Vagina (tissue), 2 donors: ENCODE measurements around the gene SLC2A11. TPM values are rescaled to one million over a fixed set of nuclear protein-coding genes. Genes with fewer than 3 reads are reported as not detected.
"Not testable (repeated sequence)": the region's sequence is repeated elsewhere in the genome, so short reads cannot be mapped to it uniquely, and the experiment has no call there.

Experiments used
- DNase-seq, 2 donors: peaks; one replicate each; pipeline ENCODE4 v3.0.0-alpha.2; 2017; ENCODE audit errors: extremely low spot score in 2 of 2
- H3K27ac ChIP-seq: fragments of 200-600 bp; sonication (generic); one replicate; pipeline ENCODE4 v1.5.1; 2019
- H3K27me3 ChIP-seq: fragments of 200-600 bp; sonication (generic); one replicate; pipeline ENCODE4 v1.5.1; 2019
- H3K36me3 ChIP-seq, 2 donors: fragments of 200-600 bp; sonication (generic); one replicate each; pipeline ENCODE4 v1.5.1; 2017 to 2019
- H3K4me1 ChIP-seq: fragments of 200-600 bp; sonication (generic); one replicate; pipeline ENCODE4 v1.5.1; 2019
- H3K4me3 ChIP-seq, 2 donors: fragments of 200-600 bp; sonication (generic); 1 replicate in 1 of 2; 2 replicates in 1 of 2; pipeline ENCODE4 v1.5.1; 2016 to 2019
- H3K9me3 ChIP-seq: fragments of 200-600 bp; sonication (generic); one replicate; pipeline ENCODE4 v1.5.1; 2019
- CTCF ChIP-seq, 3 experiments: fragments of 450-650 bp in 2 of 3; fragments of 200-600 bp in 1 of 3; sonication (generic) in 1 of 3; IDR thresholded peaks; one replicate each; pipeline ENCODE4 v1.5.1; 2017 to 2019; ENCODE audit warnings: antibody characterized with exemption in 3 of 3, mild to moderate bottlenecking in 2 of 3, moderate library complexity in 2 of 3
- POLR2A ChIP-seq, 2 donors: fragments of 450-650 bp; IDR thresholded peaks; one replicate each; pipeline ENCODE4 v1.6.1; 2017; ENCODE audit warnings: antibody characterized with exemption in 2 of 2, mild to moderate bottlenecking in 2 of 2, moderate library complexity in 2 of 2
- POLR2AphosphoS5 ChIP-seq, 2 donors: sonication (generic); formaldehyde crosslinking; IDR thresholded peaks; one replicate each; pipeline ENCODE4 v1.9.0; 2017; ENCODE audit warnings: antibody characterized with exemption in 2 of 2, mild to moderate bottlenecking in 2 of 2, low read depth in 1 of 2; ENCODE audit not compliant: insufficient read depth in 1 of 2
- intact Hi-C: fragments of 100-400 bp; cut with DNase I; formaldehyde crosslinking; loops from one replicate; pipeline ENCODE4 v1.15.1; 2023
- total RNA-seq: library from RNA; depleted of rRNA; stranded (reverse); fragments of >200 nt; gene quantifications from one replicate; pipeline ENCODE4 v1.2.3, GENCODE V29; 2016

The SLC2A11 gene
- total RNA-seq, 1 donor from 2014 or later = 4.9 TPM

- no peaks in the 10 kb centered on the region for H3K27me3 ChIP-seq
- intact Hi-C loops = no loop called here
These were observed 39.6 kb downstream of the SLC2A11 start for GRCh38 chr22:23897320-23897719.

DNA sequence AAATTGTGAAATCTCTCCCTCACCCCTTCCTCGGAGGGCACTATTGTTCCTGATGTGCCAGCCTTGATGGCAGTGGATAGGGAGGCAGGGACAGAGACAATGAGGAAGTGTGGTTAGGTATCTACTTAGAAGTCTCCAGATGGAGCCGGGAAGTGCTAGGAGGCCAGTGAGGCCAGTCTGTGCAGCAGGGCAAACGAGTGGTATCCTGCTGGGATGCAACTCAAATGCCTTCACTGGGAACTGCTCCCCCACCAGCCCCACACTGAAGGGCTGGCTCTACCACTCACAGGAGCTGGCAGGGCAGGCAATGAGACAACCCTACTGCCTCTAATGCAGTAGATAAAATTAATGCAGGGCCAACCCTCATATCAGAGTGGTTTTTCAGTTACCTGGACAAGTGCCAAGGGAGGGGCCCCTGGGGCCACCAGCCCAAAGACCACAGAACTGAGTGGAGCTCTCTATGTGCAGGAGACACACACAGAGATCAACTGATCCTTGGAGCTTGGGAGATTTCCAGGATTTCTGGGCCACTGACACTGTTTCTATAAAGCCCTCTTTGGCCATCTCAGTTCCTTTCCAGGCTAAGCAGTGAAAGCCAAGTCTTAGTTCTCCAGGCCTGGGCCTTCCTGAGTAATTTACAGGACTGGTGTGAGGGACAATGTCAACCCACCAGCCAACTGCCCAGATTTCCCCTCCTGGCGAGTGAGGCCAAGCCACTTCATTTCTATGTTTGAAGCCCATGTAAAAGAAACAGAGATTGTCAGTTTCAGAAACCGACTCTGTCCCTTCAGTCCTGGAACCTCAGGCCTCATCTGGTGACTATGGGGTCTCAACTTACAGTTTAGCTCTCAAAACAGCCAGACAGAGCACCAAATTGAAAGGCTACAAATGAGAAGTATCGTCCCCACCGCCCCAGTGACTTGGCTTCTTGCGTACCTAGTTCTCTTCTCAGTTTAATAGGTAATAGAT is 40.6 kb downstream of the SLC2A11 start:
- Histone ChIP-seq H3K4me1 (peaks cover 27% of the 10 kb centered on the region), H3K36me3 (peaks cover 0 to 21% of the 10 kb centered on the region in 2 donors), H3K4me3 (no peak overlapping the region), H3K9me3 (no peaks in the 10 kb centered on the region), H3K27me3 (no peaks in the 10 kb centered on the region), H3K27ac (no peak overlapping the region)
- intact Hi-C loops = no loop called here
- DNase-seq = no peak
- TF ChIP-seq POLR2A (IDR thresholded peaks at IDR 0.05) = no peak
- no peak for TF ChIP-seq CTCF (IDR thresholded peaks at IDR 0.05)
- TF ChIP-seq POLR2AphosphoS5 (IDR thresholded peaks at IDR 0.05; ENCODE audit: insufficient read depth in 1 of 2, low read depth in 1 of 2) = no peak

More at GRCh38 chr22:23897320-23897719, 39.6 kb downstream of the SLC2A11 start:
- H3K27ac ChIP-seq = no peak overlapping the region
- H3K4me1 ChIP-seq = peaks cover 31% of the 10 kb centered on the region
- H3K4me3 ChIP-seq = no peak overlapping the region
- no peaks in the 10 kb centered on the region for H3K9me3 ChIP-seq
- no peak for DNase-seq
- TF ChIP-seq POLR2AphosphoS5 (IDR thresholded peaks at IDR 0.05; ENCODE audit: insufficient read depth in 1 of 2, low read depth in 1 of 2) = no peak
- no peak for TF ChIP-seq CTCF (IDR thresholded peaks at IDR 0.05)
- TF ChIP-seq POLR2A (IDR thresholded peaks at IDR 0.05) = no peak
- H3K36me3 ChIP-seq = peaks cover 0 to 21% of the 10 kb centered on the region in 2 donors

DNA sequence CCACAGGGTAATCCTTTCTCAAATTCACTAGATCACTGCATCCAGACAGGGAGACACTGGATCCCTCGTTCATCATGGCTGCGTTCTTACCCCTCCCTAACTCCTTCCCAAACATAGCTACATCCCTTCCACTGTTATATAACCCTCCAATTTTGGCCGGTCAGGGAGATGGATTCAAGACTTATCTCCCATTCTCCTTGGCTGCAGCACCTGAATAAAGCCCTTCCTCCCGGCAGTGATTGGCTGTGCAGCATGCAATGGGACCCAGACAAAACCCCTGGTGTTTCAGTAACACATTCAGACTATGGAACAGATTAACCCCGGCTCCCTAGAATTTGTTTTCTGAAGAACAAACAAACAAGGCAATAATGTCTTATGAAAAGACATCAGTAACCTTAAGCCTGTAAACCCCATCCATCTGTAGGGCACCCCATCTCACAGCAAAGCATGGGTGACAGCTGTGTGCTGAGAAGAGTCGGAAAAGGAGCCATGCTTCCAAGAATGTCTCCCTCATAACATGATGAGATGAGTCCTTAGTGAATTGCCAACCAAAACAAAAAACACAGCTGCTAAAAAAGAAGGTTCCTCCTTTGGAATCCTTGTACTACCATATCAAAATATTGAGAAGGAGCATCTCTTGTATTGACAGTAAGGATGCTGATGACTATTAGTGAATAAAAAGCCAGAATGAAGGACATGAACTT is 41.5 kb downstream of the SLC2A11 start:
- Histone ChIP-seq H3K9me3 (no peaks in the 10 kb centered on the region), H3K4me1 (peaks cover 21% of the 10 kb centered on the region), H3K27ac (no peak overlapping the region), H3K27me3 (no peaks in the 10 kb centered on the region), H3K36me3 (peaks cover 0 to 21% of the 10 kb centered on the region in 2 donors), H3K4me3 (no peak overlapping the region)
- intact Hi-C loops = no loop called here
- no peak for TF ChIP-seq POLR2A (IDR thresholded peaks at IDR 0.05)
- no peak for TF ChIP-seq POLR2AphosphoS5 (IDR thresholded peaks at IDR 0.05; ENCODE audit: insufficient read depth in 1 of 2, low read depth in 1 of 2)
- no peak for TF ChIP-seq CTCF (IDR thresholded peaks at IDR 0.05)
- no peak for DNase-seq

DNA sequence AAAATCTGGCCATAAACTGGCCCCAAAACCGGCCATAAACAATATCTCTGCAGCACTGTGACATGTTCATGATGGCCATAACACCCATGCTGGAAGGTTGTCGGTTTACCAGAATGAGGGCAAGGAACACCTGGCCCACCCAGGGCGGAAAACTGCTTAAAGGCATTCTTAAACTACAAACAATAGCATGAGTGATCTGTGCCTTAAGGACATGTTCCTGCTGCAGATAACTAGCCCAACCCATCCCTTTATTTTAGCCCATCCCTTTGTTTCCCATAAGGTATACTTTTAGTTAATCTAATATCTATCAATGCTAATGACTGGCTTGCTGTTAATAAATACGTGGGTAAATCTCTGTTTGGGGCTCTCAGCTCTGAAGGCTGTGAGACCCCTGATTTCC is 42.6 kb downstream of the SLC2A11 start:
- H3K4me3 ChIP-seq, DNase-seq, H3K27me3 ChIP-seq, intact Hi-C loops, H3K9me3 ChIP-seq, H3K27ac ChIP-seq: not testable (repeated sequence)
- Histone ChIP-seq H3K36me3 (peaks cover 0 to 21% of the 10 kb centered on the region in 2 donors), H3K4me1 (peaks cover 13% of the 10 kb centered on the region)

GRCh38 chr22:23901600-23901999 is 43.9 kb downstream of the SLC2A11 start:
- H3K36me3 ChIP-seq = peaks cover 0 to 12% of the 10 kb centered on the region in 2 donors
- intact Hi-C loops = no loop called here

More at GRCh38 chr22:23901600-23901999, 43.9 kb downstream of the SLC2A11 start:
- Histone ChIP-seq H3K27ac (no peak overlapping the region), H3K27me3 (no peaks in the 10 kb centered on the region), H3K4me1 (no peaks in the 10 kb centered on the region), H3K9me3 (no peaks in the 10 kb centered on the region), H3K4me3 (no peak overlapping the region)
- TF ChIP-seq POLR2A (IDR thresholded peaks at IDR 0.05) (no peak), POLR2AphosphoS5 (IDR thresholded peaks at IDR 0.05; ENCODE audit: insufficient read depth in 1 of 2, low read depth in 1 of 2) (no peak), CTCF (IDR thresholded peaks at IDR 0.05) (no peak)
- DNase-seq = no peak
